Measurements from ENCODE around the gene MFSD8. TPM values are rescaled to one million over a fixed set of nuclear protein-coding genes. Genes with fewer than 3 reads are reported as not detected.
A peak's percentile ranks its signal among the peaks of the same experiment; 100 is the strongest.

MFSD8 gene, protein sequence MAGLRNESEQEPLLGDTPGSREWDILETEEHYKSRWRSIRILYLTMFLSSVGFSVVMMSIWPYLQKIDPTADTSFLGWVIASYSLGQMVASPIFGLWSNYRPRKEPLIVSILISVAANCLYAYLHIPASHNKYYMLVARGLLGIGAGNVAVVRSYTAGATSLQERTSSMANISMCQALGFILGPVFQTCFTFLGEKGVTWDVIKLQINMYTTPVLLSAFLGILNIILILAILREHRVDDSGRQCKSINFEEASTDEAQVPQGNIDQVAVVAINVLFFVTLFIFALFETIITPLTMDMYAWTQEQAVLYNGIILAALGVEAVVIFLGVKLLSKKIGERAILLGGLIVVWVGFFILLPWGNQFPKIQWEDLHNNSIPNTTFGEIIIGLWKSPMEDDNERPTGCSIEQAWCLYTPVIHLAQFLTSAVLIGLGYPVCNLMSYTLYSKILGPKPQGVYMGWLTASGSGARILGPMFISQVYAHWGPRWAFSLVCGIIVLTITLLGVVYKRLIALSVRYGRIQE
- 16.3 TPM for polyA plus RNA-seq (2013, experiment 1 of 2)
- 19.7 TPM for polyA plus RNA-seq (2013, experiment 2 of 2)

DNA sequence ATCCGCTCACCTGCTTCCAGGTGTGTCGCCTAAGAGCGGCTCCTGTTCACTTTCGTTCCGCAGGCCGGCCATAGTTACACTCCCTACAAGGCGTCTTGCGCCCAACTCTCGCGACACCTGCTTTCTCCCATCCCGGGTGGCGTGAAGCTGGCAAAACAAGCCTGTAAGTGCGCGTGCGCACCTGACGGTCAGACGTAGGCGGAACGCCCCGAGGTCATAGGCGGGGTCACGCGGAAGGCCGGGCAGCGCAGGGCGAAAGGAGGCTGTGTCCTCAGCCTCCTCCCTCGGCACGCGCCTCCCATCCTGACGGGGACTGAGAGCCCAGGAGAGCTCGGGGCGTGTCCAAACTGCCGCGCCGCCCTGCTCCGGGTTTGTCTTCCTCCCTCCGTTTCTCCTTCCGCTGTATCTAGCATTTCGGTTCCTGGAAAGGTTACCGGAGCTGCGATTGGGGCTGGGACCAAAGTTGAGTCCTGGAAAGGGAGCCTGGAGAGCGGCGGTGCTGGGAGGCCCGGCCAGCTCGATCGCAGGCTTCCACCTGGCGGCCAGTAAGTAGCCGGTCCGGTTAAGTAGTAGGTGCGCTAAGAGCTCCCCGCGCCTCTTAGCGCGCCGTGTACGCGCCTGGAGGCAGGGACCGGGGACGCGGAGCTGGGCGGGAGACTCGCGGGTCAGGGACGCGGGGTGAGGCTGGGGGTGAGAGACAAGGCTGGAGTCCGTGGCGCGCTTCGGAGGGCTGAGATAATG lies at the start of gene MFSD8, which contains the start of gene ABHD18:
Gene MFSD8 (minus strand): TSS at position 112 of the 741 bp plus-strand sequence. CDS start 40 bp downstream, at position 72.
Gene ABHD18 (plus strand): TSS at position 345 of the 741 bp plus-strand sequence. CDS start 17,550 bp downstream, outside the sequence.
- Histone ChIP-seq H3K4me2 (ENCODE audit: insufficient read depth, low read length, poor library complexity, severe bottlenecking) (peak within 1 kb of the TSS; percentile 83), H2BK15ac (ENCODE audit: low read length) (peak within 1 kb of the TSS; percentile 78), H3K4me3 (ENCODE audit: low read length in 2 of 2) (peak within 1 kb of the TSS; percentile 86 to 97), H3K23ac (ENCODE audit: low read depth, low read length, poor library complexity) (peak within 1 kb of the TSS; percentile 98), H4K8ac (ENCODE audit: low read depth, low read length) (peak within 1 kb of the TSS; percentile 24), H2AFZ (ENCODE audit: low read length) (peak within 1 kb of the TSS; percentile 100), H3K18ac (ENCODE audit: low read length) (peak within 1 kb of the TSS; percentile 97), H2AK5ac (ENCODE audit: low read depth, low read length) (no peak within 1 kb of the TSS), H2BK120ac (ENCODE audit: low read depth, low read length) (no peak within 1 kb of the TSS), H4K91ac (ENCODE audit: low read depth, low read length, poor library complexity) (peak within 1 kb of the TSS; percentile 53), H3K79me1 (ENCODE audit: low read depth, low read length) (peaks cover 5% of the 10 kb centered on the region), H3K4me1 (ENCODE audit: control insufficient read depth in 2 of 2, insufficient read depth in 1 of 2, low read depth in 1 of 2, low read length in 2 of 2) (peaks cover 0 to 3% of the 10 kb centered on the region in 2 donors), H3K36me3 (replicated peaks in 1 of 2; ENCODE audit: control insufficient read depth in 2 of 2, insufficient read depth in 2 of 2, low read length in 2 of 2) (peaks cover 0 to 21% of the 10 kb centered on the region in 2 donors), H3K14ac (ENCODE audit: low read length) (peak within 1 kb of the TSS; percentile 25), H2BK12ac (ENCODE audit: low read length) (no peak within 1 kb of the TSS), H3K27me3 (ENCODE audit: control insufficient read depth in 3 of 3, insufficient read depth in 3 of 3, low read depth in 1 of 3, low read length in 3 of 3) (no peaks in the 10 kb centered on the region), H3K9me3 (replicated peaks in 1 of 2; ENCODE audit: control insufficient read depth in 2 of 2, insufficient read depth in 1 of 2, low read depth in 1 of 2, low read length in 2 of 2) (no peaks in the 10 kb centered on the region), H3K27ac (replicated peaks; ENCODE audit: low read length) (peak within 1 kb of the TSS; percentile 88), H2BK5ac (ENCODE audit: low read length) (peak within 1 kb of the TSS; percentile 60), H3K9ac (ENCODE audit: low read depth, low read length, poor library complexity) (peak within 1 kb of the TSS; percentile 98), H3K4ac (ENCODE audit: low read length) (no peak within 1 kb of the TSS)
- DNase-seq (ENCODE audit: low spot score) = peak; percentile 97
- no CpG with 5 or more reads among the region's 69 CpGs for WGBS, 2 donors (ENCODE audit: extremely low coverage in 2 of 2, insufficient read length in 2 of 2, insufficient replicate concordance in 1 of 2)

DNA sequence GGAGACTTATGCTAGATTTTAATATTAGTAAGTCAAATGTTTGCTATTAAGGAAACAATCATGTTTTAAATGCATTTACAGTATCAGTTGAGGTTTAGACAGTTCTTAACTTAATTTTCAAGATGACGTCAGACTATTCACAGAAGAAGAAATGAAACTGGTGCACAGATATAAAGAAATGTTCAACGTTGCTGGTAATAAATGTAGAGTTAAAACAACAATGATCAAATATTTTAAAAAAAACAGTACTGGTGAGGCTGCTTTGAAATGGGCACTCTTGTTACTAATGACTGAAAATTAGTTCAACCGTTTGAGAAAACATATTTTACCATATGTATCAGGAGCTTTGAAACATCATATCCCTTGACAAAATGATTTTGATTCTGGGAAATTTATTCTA lies 44.5 kb upstream of the MFSD8 start:
- peaks cover 0 to 12% of the 10 kb centered on the region in 2 donors for H3K36me3 ChIP-seq (replicated peaks in 1 of 2; ENCODE audit: control insufficient read depth in 2 of 2, insufficient read depth in 2 of 2, low read length in 2 of 2)
- no peak overlapping the region for H2BK5ac ChIP-seq (ENCODE audit: low read length)
- no peak for DNase-seq (ENCODE audit: low spot score)
- H3K4me2 ChIP-seq (ENCODE audit: insufficient read depth, low read length, poor library complexity, severe bottlenecking) = no peak overlapping the region
- H3K9ac ChIP-seq (ENCODE audit: low read depth, low read length, poor library complexity) = no peak overlapping the region
- H3K27me3 ChIP-seq (ENCODE audit: control insufficient read depth in 3 of 3, insufficient read depth in 3 of 3, low read depth in 1 of 3, low read length in 3 of 3) = no peaks in the 10 kb centered on the region
- no peak overlapping the region for H3K4me3 ChIP-seq (ENCODE audit: low read length in 2 of 2)
- no peak overlapping the region for H4K91ac ChIP-seq (ENCODE audit: low read depth, low read length, poor library complexity)
- no peak overlapping the region for H4K8ac ChIP-seq (ENCODE audit: low read depth, low read length)
- H3K4ac ChIP-seq (ENCODE audit: low read length) = no peak overlapping the region
- no peak overlapping the region for H3K14ac ChIP-seq (ENCODE audit: low read length)
- no peak overlapping the region for H2BK12ac ChIP-seq (ENCODE audit: low read length)
- no peaks in the 10 kb centered on the region for H3K79me1 ChIP-seq (ENCODE audit: low read depth, low read length)
- no peaks in the 10 kb centered on the region for H3K4me1 ChIP-seq (ENCODE audit: control insufficient read depth in 2 of 2, insufficient read depth in 1 of 2, low read depth in 1 of 2, low read length in 2 of 2)
- H3K18ac ChIP-seq (ENCODE audit: low read length) = no peak overlapping the region
- no peak overlapping the region for H2BK120ac ChIP-seq (ENCODE audit: low read depth, low read length)
- H2AK5ac ChIP-seq (ENCODE audit: low read depth, low read length) = no peak overlapping the region
- WGBS, 2 donors (ENCODE audit: extremely low coverage in 2 of 2, insufficient read length in 2 of 2, insufficient replicate concordance in 1 of 2) = no CpG with 5 or more reads among the region's 3 CpGs
- no peak overlapping the region for H3K27ac ChIP-seq (replicated peaks; ENCODE audit: low read length)
- H3K9me3 ChIP-seq (replicated peaks in 1 of 2; ENCODE audit: control insufficient read depth in 2 of 2, insufficient read depth in 1 of 2, low read depth in 1 of 2, low read length in 2 of 2) = no peaks in the 10 kb centered on the region
- H3K23ac ChIP-seq (ENCODE audit: low read depth, low read length, poor library complexity) = no peak overlapping the region
- H2BK15ac ChIP-seq (ENCODE audit: low read length) = no peak overlapping the region
- H2AFZ ChIP-seq (ENCODE audit: low read length) = no peak overlapping the region

DNA sequence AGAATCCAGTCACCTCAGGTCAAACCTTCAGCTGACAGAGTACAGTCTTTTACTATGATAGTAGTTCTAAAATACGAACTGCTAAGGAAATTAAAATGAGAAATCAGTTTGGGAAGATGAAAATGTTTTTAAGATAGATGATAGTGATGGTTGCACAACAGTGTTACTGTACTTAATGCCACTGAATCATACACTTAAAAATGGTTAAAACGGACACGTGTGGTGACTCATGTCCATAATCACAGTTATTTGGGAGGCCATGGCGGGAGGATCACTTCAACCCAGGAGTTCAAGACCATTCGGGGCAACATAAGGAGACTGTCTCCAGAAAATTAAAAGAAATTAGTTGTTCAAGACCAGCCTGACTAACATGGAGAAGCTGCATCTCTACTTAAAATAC lies 41.6 kb upstream of the MFSD8 start:
- no peaks in the 10 kb centered on the region for H3K9me3 ChIP-seq (replicated peaks in 1 of 2; ENCODE audit: control insufficient read depth in 2 of 2, insufficient read depth in 1 of 2, low read depth in 1 of 2, low read length in 2 of 2)
- no peak overlapping the region for H3K14ac ChIP-seq (ENCODE audit: low read length)
- no peak overlapping the region for H4K91ac ChIP-seq (ENCODE audit: low read depth, low read length, poor library complexity)
- H2BK120ac ChIP-seq (ENCODE audit: low read depth, low read length) = no peak overlapping the region
- no peak for DNase-seq (ENCODE audit: low spot score)
- no peak overlapping the region for H3K4me2 ChIP-seq (ENCODE audit: insufficient read depth, low read length, poor library complexity, severe bottlenecking)
- H3K4ac ChIP-seq (ENCODE audit: low read length) = no peak overlapping the region
- H2AFZ ChIP-seq (ENCODE audit: low read length) = no peak overlapping the region
- H2BK15ac ChIP-seq (ENCODE audit: low read length) = no peak overlapping the region
- H3K4me1 ChIP-seq (ENCODE audit: control insufficient read depth in 2 of 2, insufficient read depth in 1 of 2, low read depth in 1 of 2, low read length in 2 of 2) = no peaks in the 10 kb centered on the region
- H2BK12ac ChIP-seq (ENCODE audit: low read length) = no peak overlapping the region
- H3K36me3 ChIP-seq (replicated peaks in 1 of 2; ENCODE audit: control insufficient read depth in 2 of 2, insufficient read depth in 2 of 2, low read length in 2 of 2) = peaks cover 0 to 5% of the 10 kb centered on the region in 2 donors
- H4K8ac ChIP-seq (ENCODE audit: low read depth, low read length) = no peak overlapping the region
- no peak overlapping the region for H3K9ac ChIP-seq (ENCODE audit: low read depth, low read length, poor library complexity)
- no peak overlapping the region for H3K18ac ChIP-seq (ENCODE audit: low read length)
- H2AK5ac ChIP-seq (ENCODE audit: low read depth, low read length) = no peak overlapping the region
- H3K27me3 ChIP-seq (ENCODE audit: control insufficient read depth in 3 of 3, insufficient read depth in 3 of 3, low read depth in 1 of 3, low read length in 3 of 3) = no peaks in the 10 kb centered on the region
- no peak overlapping the region for H3K4me3 ChIP-seq (ENCODE audit: low read length in 2 of 2)
- no peak overlapping the region for H3K27ac ChIP-seq (replicated peaks; ENCODE audit: low read length)
- no peak overlapping the region for H3K23ac ChIP-seq (ENCODE audit: low read depth, low read length, poor library complexity)
- 100% methylated on average over 1 of the region's 5 CpGs; no CpG with 5 or more reads in 1 of the 2 donors for WGBS, 2 donors (ENCODE audit: extremely low coverage in 2 of 2, insufficient read length in 2 of 2, insufficient replicate concordance in 1 of 2)
- no peak overlapping the region for H2BK5ac ChIP-seq (ENCODE audit: low read length)
- H3K79me1 ChIP-seq (ENCODE audit: low read depth, low read length) = no peaks in the 10 kb centered on the region
